GM10248 (cell line): ENCODE measurements around the gene JAKMIP1.

Experiments
- CTCF ChIA-PET: fragments of 300-600 bp; sonication (Branson Sonifier 250); formaldehyde crosslinking; extraction: SDS; loops from one replicate; lab custom pipeline; 2021; ENCODE audit warnings: antibody characterized with exemption; lab: Yijun Ruan, JAX
- POLR2A ChIA-PET: fragments of 350-650 bp; sonication (Branson Sonifier 250); formaldehyde crosslinking; extraction: SDS; loops from one replicate; lab custom pipeline; 2020; ENCODE audit warnings: antibody characterized with exemption; lab: Yijun Ruan, JAX
- DNase-seq: peaks from one replicate; pipeline ENCODE4 v3.0.0; 2012; ENCODE audit errors: extremely low spot score
- TF ChIP-seq, protein P1 (sequence below): IDR thresholded peaks from 2 replicates; pipeline ENCODE4 v1.5.1; 2012; ENCODE audit warnings: mild to moderate bottlenecking, low read depth; ENCODE audit errors: extremely low read depth, missing control alignments, control extremely low read depth

Gene JAKMIP1

GRCh38 chr4:6043843-6044242, 156.5 kb downstream of the JAKMIP1 start:
- DNase-seq = no peak
- TF ChIP-seq, protein P1, sequence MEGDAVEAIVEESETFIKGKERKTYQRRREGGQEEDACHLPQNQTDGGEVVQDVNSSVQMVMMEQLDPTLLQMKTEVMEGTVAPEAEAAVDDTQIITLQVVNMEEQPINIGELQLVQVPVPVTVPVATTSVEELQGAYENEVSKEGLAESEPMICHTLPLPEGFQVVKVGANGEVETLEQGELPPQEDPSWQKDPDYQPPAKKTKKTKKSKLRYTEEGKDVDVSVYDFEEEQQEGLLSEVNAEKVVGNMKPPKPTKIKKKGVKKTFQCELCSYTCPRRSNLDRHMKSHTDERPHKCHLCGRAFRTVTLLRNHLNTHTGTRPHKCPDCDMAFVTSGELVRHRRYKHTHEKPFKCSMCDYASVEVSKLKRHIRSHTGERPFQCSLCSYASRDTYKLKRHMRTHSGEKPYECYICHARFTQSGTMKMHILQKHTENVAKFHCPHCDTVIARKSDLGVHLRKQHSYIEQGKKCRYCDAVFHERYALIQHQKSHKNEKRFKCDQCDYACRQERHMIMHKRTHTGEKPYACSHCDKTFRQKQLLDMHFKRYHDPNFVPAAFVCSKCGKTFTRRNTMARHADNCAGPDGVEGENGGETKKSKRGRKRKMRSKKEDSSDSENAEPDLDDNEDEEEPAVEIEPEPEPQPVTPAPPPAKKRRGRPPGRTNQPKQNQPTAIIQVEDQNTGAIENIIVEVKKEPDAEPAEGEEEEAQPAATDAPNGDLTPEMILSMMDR = no peak
- CTCF ChIA-PET = no interaction called here
- POLR2A ChIA-PET = no interaction called here

DNA sequence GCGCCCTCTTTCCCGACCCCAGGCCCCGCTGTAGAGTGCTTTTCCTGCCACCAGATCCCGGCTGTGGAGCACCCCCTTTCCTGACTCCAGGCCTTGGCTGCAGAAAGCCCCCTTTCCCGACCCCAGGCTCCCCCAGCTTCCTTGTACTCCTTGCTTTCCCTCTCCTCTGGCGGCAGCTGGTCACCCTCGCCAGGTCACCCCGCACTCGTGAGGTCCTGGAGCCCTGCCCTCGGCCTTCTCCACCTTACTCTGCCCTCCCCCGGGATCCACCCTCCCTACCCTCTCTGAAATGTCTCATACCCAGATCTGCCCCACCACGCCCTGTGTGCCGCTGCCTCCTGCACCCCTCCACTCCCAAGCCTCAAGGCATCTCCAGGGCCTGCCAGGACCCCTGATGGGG, 157.2 kb downstream of the JAKMIP1 start:
- ChIA-PET POLR2A (no interaction called here), CTCF (no interaction called here)
- no peak for DNase-seq
- TF ChIP-seq, protein P1 = no peak

GRCh38 chr4:6042293-6043063, 157.9 kb downstream of the JAKMIP1 start:
- TF ChIP-seq, protein P1 = no peak
- ChIA-PET POLR2A (no interaction called here), CTCF (interaction anchor here (1.0 kb wide), 1 partner anchor 208 kb away, joined by 3 read pairs; no protein-coding TSS in a partner anchor)
- no peak for DNase-seq

GRCh38 chr4:6041800-6042199, 158.5 kb downstream of the JAKMIP1 start:
- POLR2A ChIA-PET = no interaction called here
- CTCF ChIA-PET = interaction anchor here (1.0 kb wide), 1 partner anchor 209 kb away, joined by 3 read pairs; no protein-coding TSS in a partner anchor
- DNase-seq = no peak
- TF ChIP-seq, protein P1 = no peak

GRCh38 chr4:6038711-6039110, 161.6 kb downstream of the JAKMIP1 start:
- TF ChIP-seq, protein P1 = no peak
- ChIA-PET POLR2A (no interaction called here), CTCF (interaction anchor here (1.3 kb wide), 1 partner anchor 26 kb away, joined by 3 read pairs; no protein-coding TSS in a partner anchor)
- DNase-seq = no peak

DNA sequence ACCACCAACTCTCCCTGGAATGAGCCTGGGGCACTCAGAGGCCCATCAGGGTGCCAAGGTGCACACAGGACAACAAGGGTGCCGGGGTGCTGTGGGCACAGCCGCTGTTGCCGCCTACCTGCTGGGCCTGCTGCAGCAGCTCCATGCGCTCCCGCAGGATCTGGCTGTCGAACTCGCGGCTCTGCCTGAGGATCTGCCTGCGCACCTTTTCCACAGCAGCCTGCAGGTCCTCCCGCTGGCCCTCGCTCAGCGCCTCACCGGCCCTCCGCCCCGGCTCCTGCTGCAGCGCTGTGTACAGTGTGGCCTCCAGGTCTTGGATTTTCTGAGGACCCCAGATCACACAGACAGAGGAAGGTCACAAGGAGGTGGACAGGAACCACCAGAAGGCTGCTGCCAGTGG, 164.6 kb downstream of the JAKMIP1 start:
- TF ChIP-seq, protein P1 = no peak
- DNase-seq = no peak
- POLR2A ChIA-PET = no interaction called here
- CTCF ChIA-PET = no interaction called here
